ENCODE results near the gene CREBBP. TPM values are rescaled to one million over a fixed set of nuclear protein-coding genes. Genes with fewer than 3 reads are reported as not detected.

Gene CREBBP
- polyA plus RNA-seq, 4 donors, result 57.7 to 98.5 (median 78.3) TPM

GRCh38 chr16:3800477-3801270 is 79.8 kb downstream of the CREBBP start:
- no peak for DNase-seq (ENCODE audit: low read depth in 4 of 4, low spot score in 2 of 4)

GRCh38 chr16:3800019-3800418 is 80.5 kb downstream of the CREBBP start:
- DNase-seq (ENCODE audit: low read depth in 4 of 4, low spot score in 2 of 4), result no peak

GRCh38 chr16:3799354-3799753 is 81.2 kb downstream of the CREBBP start:
- no peak for DNase-seq (ENCODE audit: low read depth in 4 of 4, low spot score in 2 of 4)

GRCh38 chr16:3798838-3799237 is 81.7 kb downstream of the CREBBP start:
- DNase-seq (ENCODE audit: low read depth in 4 of 4, low spot score in 2 of 4), result no peak

GRCh38 chr16:3797904-3798811 is 82.4 kb downstream of the CREBBP start:
- DNase-seq (ENCODE audit: low read depth in 4 of 4, low spot score in 2 of 4), result no peak

GRCh38 chr16:3797473-3797872 is 83.0 kb downstream of the CREBBP start:
- no peak for DNase-seq (ENCODE audit: low read depth in 4 of 4, low spot score in 2 of 4)

- no peak for DNase-seq (ENCODE audit: low read depth in 4 of 4, low spot score in 2 of 4)
Measured at GRCh38 chr16:3793161-3793576, 87.3 kb downstream of the CREBBP start.

GRCh38 chr16:3792472-3793012 is 88.0 kb downstream of the CREBBP start:
- no peak for DNase-seq (ENCODE audit: low read depth in 4 of 4, low spot score in 2 of 4)

- no peak for DNase-seq (ENCODE audit: low read depth in 4 of 4, low spot score in 2 of 4)
Measured at GRCh38 chr16:3791701-3792100, 88.8 kb downstream of the CREBBP start.

- DNase-seq (ENCODE audit: low read depth in 4 of 4, low spot score in 2 of 4), result no peak
Measured at GRCh38 chr16:3789375-3790099, 91.0 kb downstream of the CREBBP start.

GRCh38 chr16:3788711-3789374 is 91.7 kb downstream of the CREBBP start:
- DNase-seq (ENCODE audit: low read depth in 4 of 4, low spot score in 2 of 4), result no peak

- no peak for DNase-seq (ENCODE audit: low read depth in 4 of 4, low spot score in 2 of 4)
Measured at GRCh38 chr16:3787924-3788661, 92.4 kb downstream of the CREBBP start.

- DNase-seq (ENCODE audit: low read depth in 4 of 4, low spot score in 2 of 4), result no peak
Measured at GRCh38 chr16:3785413-3785812, 95.1 kb downstream of the CREBBP start.

- no peak for DNase-seq (ENCODE audit: low read depth in 4 of 4, low spot score in 2 of 4)
Measured at GRCh38 chr16:3783516-3783915, 97.0 kb downstream of the CREBBP start.

- no peak for DNase-seq (ENCODE audit: low read depth in 4 of 4, low spot score in 2 of 4)
Measured at GRCh38 chr16:3782566-3782965, 97.9 kb downstream of the CREBBP start.

- no peak for DNase-seq (ENCODE audit: low read depth in 4 of 4, low spot score in 2 of 4)
Measured at GRCh38 chr16:3781421-3781820, 99.1 kb downstream of the CREBBP start.

- DNase-seq (ENCODE audit: low read depth in 4 of 4, low spot score in 2 of 4), result no peak
Measured at GRCh38 chr16:3780570-3780969, 99.9 kb downstream of the CREBBP start.

GRCh38 chr16:3776316-3776715 is 104.2 kb downstream of the CREBBP start:
- DNase-seq (ENCODE audit: low read depth in 4 of 4, low spot score in 2 of 4), result no peak

GRCh38 chr16:3774819-3775218 is 105.7 kb downstream of the CREBBP start:
- no peak for DNase-seq (ENCODE audit: low read depth in 4 of 4, low spot score in 2 of 4)
